GM21515 (cell line): Measurements from ENCODE around the gene PSMG2.

Experiments used
- ATAC-seq: cut with Tn5 transposase; IDR thresholded peaks from one replicate; pipeline ENCODE4 v1.9.1; 2021; ENCODE audit not compliant: unreplicated experiment

PSMG2 gene

GRCh38 chr18:12702221-12703095, at the start of gene PSMG2, which contains the start of gene CEP76:
TSS of gene PSMG2 (plus strand) at chr18:12703042. CDS start at chr18:12703108, 66 bp downstream.
TSS of gene CEP76 (minus strand) at chr18:12702723. CDS start at chr18:12702548, 175 bp downstream.
- ATAC-seq: peak; percentile 72

- ATAC-seq: no peak
Measured at GRCh38 chr18:12654971-12655370, 47.9 kb upstream of the PSMG2 start.

GRCh38 chr18:12656605-12656937, 46.3 kb upstream of the PSMG2 start:
- ATAC-seq: no peak

DNA sequence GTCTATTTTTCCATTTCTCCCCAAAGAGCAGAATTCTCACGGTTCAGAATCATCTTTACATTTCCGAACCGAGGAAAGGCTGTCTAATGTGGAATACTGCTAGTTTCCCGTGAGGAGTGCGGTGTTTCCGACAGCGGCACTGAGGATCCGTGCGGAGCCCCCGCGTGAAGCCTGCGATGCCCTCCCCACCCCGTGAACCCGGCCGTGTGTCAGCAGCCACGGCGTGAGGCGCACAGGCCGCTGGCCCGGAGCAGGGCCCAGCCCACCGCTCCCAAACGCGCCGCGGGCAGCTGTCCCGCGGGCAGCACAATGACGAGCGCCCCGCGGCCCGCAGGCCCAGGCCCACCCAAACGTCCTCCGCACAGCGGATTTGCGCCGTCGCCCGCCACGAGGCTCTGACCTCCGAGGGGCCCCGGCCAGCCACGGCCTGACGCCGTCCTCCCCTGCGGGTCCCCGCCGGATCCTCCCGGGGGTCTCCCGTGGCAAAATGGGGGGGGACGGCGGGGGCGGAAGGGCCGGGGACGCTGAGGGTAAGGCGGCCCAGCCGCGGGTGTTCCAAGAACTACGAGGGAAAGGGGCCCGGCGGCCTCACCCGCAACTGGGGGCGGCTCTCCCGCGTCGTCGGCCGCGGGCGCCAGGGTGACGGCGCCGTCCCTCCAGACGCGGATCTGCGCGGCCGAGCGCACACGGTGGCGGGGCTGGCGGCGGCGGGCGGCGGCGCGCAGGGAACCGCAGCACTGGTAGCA, 45.7 kb upstream of the PSMG2 start:
- ATAC-seq: no peak

DNA sequence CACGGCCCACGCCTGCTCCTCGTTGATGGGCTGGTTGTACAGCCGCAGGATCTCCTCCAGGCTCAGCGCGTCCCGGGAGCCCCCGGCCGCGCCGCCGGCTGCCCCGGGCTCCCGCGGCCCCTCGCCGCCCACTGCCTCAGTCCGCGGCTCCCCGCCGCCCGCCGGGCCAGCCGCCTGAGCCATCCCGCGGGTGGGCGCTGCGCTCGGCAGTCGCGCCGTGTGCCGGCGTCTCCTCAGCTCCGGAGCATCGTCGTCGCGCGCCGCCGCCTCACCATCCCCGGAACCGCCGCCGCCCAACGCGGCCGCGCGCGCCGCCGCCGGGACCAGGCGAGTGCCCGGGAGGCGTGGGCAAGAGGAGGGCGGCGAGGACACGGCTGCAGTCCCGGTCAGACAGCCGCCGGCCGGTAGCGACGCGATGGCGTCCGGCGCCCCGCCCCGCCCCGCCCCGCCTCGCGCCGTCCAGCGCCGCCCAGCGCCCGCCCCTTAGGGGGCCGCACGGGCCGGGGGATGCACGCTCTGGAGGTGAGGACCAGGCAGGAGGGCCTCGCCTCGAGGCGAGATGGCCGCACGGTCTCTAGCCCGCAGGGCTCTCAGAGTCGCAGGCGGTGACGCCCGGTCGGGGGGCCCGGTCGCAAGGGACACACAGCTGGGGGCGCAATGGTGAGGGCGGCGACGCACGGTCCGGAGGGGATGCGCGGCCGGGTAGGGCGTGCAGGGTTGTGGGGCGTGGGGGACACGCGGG, 45.0 kb upstream of the PSMG2 start, which contains the start of gene SPIRE1:
Gene SPIRE1 (minus strand): TSS at position 424 of the 742 bp plus-strand sequence. CDS start 241 bp downstream, at position 183.
- ATAC-seq: peak; percentile 50

GRCh38 chr18:12658426-12659138, 44.3 kb upstream of the PSMG2 start:
- ATAC-seq: peak; percentile 18

GRCh38 chr18:12659904-12660605, 42.8 kb upstream of the PSMG2 start:
- ATAC-seq: no peak

- no peak for ATAC-seq
Measured at GRCh38 chr18:12668041-12668440, 34.8 kb upstream of the PSMG2 start.

GRCh38 chr18:12679183-12679786, 23.6 kb upstream of the PSMG2 start:
- ATAC-seq: no peak

DNA sequence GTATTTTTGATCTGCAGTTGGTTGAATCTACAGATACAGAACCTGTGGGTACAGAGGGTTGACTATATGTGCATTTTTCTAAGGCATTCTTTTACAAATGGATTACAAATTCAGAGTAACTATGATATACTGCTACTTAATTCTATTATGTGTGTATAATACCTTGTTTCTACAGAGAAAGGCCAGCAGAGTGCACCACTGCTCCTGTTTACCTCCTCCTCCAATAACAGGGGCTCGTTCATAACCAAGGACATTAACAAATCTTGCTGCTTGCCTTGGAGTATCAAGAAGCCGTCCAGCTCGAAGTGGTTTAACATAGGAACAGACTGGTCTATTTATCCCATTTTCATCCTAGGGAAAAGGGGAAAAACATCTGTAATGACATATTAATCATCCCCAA, 16.7 kb upstream of the PSMG2 start:
- no peak for ATAC-seq

DNA sequence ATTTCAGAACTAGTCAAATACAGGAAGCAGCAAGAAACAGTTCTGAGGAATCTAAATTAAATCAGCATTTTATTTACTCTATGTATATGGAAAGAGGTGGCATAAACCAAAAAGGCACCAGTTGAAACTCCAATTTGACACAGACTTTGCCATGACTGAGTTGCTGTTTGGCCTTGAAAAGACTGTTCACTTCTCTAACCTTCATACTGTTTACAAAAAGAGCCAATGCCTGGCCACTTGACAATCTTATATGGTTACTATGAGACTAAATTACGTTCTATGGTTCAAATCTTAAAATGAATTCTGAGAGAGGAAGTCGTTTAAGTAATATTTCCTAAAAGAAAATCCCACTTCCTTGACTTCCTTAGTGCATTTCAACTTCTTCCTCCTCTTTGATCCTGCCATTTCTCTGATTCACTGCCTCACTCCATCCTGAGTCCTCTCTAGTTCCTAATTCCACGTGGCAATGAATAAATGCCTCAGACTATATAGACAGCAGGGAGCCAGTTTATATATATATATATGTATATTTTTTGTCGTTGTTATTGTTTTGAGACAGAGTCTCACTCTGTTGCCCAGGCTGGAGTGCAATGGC, 13.5 kb upstream of the PSMG2 start:
- ATAC-seq: no peak

- no peak for ATAC-seq
Measured at GRCh38 chr18:12692206-12692605, 10.6 kb upstream of the PSMG2 start.

GRCh38 chr18:12694032-12694431, 8.8 kb upstream of the PSMG2 start:
- ATAC-seq: no peak

- ATAC-seq: no peak
Measured at GRCh38 chr18:12699747-12700146, 3.1 kb upstream of the PSMG2 start.

DNA sequence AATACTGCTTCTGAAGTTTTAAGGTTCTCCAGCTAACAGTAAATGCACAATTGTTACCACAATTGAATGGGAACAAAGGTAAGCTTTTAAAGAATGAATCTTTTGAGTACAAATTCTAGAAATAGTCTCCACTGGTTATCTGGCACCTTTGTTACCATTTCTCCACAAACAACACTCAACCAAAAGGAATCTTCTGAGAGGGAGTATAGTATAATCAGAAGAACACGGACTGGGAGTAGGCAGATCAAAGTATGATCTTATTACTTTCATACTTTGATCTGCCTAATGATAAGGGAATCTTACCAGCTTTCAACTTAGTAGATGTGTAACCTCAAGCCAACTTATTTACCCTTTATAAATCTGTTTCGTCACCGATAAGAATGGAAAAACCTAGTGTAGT, 1.7 kb upstream of the PSMG2 start:
- no peak for ATAC-seq

- ATAC-seq: no peak
Measured at GRCh38 chr18:12703096-12703567, 290 bp downstream of the PSMG2 start.

GRCh38 chr18:12703664-12704063, 822 bp downstream of the PSMG2 start:
- ATAC-seq: no peak

GRCh38 chr18:12711446-12711845, 8.6 kb downstream of the PSMG2 start:
- ATAC-seq: no peak
